GM12874 (cell line): ENCODE data around the gene LRBA.

Source experiments
- CTCF ChIP-seq: IDR thresholded peaks from 2 replicates; pipeline ENCODE4 v1.5.1; 2011; ENCODE audit warnings: low read depth, mild to moderate bottlenecking, control low read depth, low read length, moderate library complexity; ENCODE audit not compliant: insufficient read depth

The LRBA gene

GRCh38 chr4:150385606-150386005, 629.5 kb downstream of the LRBA start:
- TF ChIP-seq CTCF: no peak

DNA sequence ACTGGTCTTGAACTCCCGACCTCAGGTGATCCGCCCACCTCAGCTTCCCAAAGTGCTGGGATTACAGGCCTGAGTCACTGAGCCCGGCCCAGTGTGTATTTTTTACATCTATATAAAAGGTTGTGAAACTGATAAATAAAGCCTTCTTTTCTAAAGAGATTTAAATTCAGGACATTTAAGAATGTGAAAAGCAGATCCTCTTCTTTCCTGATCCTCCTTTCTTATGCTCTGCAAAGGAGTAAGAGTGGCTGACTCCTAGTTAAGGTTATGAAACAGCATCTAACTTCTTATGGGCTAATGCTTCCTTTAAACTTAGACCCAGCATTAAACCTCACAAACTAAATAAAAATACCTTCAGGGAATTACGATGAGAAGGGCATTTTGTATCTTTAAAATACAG, 630.8 kb downstream of the LRBA start:
- TF ChIP-seq CTCF: no peak

GRCh38 chr4:150382028-150382427, 633.1 kb downstream of the LRBA start:
- no peak for TF ChIP-seq CTCF

DNA sequence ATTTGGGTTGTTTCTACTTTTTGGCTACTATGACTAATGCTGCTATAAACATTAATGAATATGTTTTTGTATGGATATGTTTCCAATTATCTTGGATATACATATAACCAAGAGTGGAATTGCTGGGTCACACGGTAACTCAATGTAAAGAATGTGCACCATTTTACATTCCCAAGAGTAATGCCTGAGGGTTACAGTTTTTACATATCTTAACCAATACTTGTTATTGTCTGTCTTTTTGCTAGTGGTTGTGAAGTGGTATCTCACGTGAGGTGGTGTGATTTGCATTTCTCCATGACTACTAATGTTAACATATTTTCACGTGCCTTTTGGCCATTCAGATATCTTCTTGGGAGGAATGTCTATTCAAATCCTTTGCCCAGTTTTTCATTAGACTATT, 633.5 kb downstream of the LRBA start:
- TF ChIP-seq CTCF: no peak

- TF ChIP-seq CTCF: no peak
Observed at GRCh38 chr4:150381036-150381435, 634.0 kb downstream of the LRBA start.

GRCh38 chr4:150379454-150379853, 635.6 kb downstream of the LRBA start:
- TF ChIP-seq CTCF: no peak

- no peak for TF ChIP-seq CTCF
Observed at GRCh38 chr4:150375025-150375424, 640.1 kb downstream of the LRBA start.

- no peak for TF ChIP-seq CTCF
Observed at GRCh38 chr4:150371869-150372268, 643.2 kb downstream of the LRBA start.
